GM20000 (cell line): ENCODE results near the gene PHKA2.

Source experiments
- DNase-seq: peaks from one replicate; pipeline ENCODE4 v3.0.0; 2012; ENCODE audit warnings: low spot score
- CTCF ChIP-seq: IDR thresholded peaks from 2 replicates; pipeline ENCODE4 v1.5.1; 2012; ENCODE audit warnings: mild to moderate bottlenecking, control low read depth; ENCODE audit errors: extremely low read depth, missing control alignments

PHKA2 gene

GRCh38 chrX:18946157-18946556 lies 37.8 kb downstream of the PHKA2 start:
- DNase-seq, result no peak
- TF ChIP-seq CTCF, result no peak

- TF ChIP-seq CTCF, result no peak
- DNase-seq, result no peak
These were observed 38.4 kb downstream of the PHKA2 start for GRCh38 chrX:18945483-18945882.

GRCh38 chrX:18944482-18944881 lies 39.4 kb downstream of the PHKA2 start:
- no peak for DNase-seq

GRCh38 chrX:18941896-18942295 lies 42.0 kb downstream of the PHKA2 start:
- no peak for DNase-seq
- TF ChIP-seq CTCF, result no peak

More at GRCh38 chrX:18944482-18944881, 39.4 kb downstream of the PHKA2 start:
- no peak for TF ChIP-seq CTCF

- DNase-seq, result no peak
- no peak for TF ChIP-seq CTCF
These were observed 45.2 kb downstream of the PHKA2 start for GRCh38 chrX:18938710-18939109.

GRCh38 chrX:18937173-18937572 lies 46.7 kb downstream of the PHKA2 start:
- DNase-seq, result no peak

GRCh38 chrX:18935893-18936292 lies 48.0 kb downstream of the PHKA2 start:
- no peak for DNase-seq
- TF ChIP-seq CTCF, result no peak

More at GRCh38 chrX:18937173-18937572, 46.7 kb downstream of the PHKA2 start:
- TF ChIP-seq CTCF, result no peak
